Activated T-helper 1 cell treated with anti-CD3 and anti-CD28 coated beads, Interleukin-12 subunit alpha, Interleukin-12 subunit beta, Interleukin-2, Interleukin-4 antibody, amounts not matched to agents 30 ng/mL and 10 ng/mL and 1 ng/mL, durations not matched to agents 14 hours and 24 hours and 36 hours (primary cell): Measurements from ENCODE around the gene SYTL4. TPM values are rescaled to one million over a fixed set of nuclear protein-coding genes. Genes with fewer than 3 reads are reported as not detected.

Experiments
- DNase-seq: peaks from one replicate; pipeline ENCODE4 v3.0.0; 2021; ENCODE audit warnings: low spot score
- H3K27ac Mint-ChIP-seq: one replicate; pipeline ENCODE4 v1.8.0; 2021; ENCODE audit warnings: mild to moderate bottlenecking, mixed read lengths
- H3K27me3 Mint-ChIP-seq: one replicate; pipeline ENCODE4 v1.8.0; 2022; ENCODE audit warnings: mild to moderate bottlenecking, moderate library complexity, mixed read lengths; ENCODE audit not compliant: insufficient read depth
- H3K36me3 Mint-ChIP-seq: one replicate; pipeline ENCODE4 v1.8.0; 2021; ENCODE audit warnings: low read depth, mixed read lengths
- H3K4me1 Mint-ChIP-seq: one replicate; pipeline ENCODE4 v1.8.0; 2021; ENCODE audit warnings: low read depth, mixed read lengths
- H3K4me3 Mint-ChIP-seq: one replicate; pipeline ENCODE4 v1.8.0; 2021; ENCODE audit warnings: mild to moderate bottlenecking, moderate library complexity, mixed read lengths
- H3K9me3 Mint-ChIP-seq: one replicate; pipeline ENCODE4 v1.8.0; 2021; ENCODE audit warnings: mixed read lengths
- intact Hi-C: fragments of 100-400 bp; cut with micrococcal nuclease; formaldehyde crosslinking; loops from one replicate; pipeline ENCODE4 v1.15.1; 2024
- total RNA-seq: library from RNA; stranded (reverse); gene quantifications from 2 replicates; pipeline ENCODE4 v1.2.3, GENCODE V29; 2022

The SYTL4 gene
- total RNA-seq, 1 donor from 2014 or later = not detected

- no peak for DNase-seq
- no peak overlapping the region for H3K27ac Mint-ChIP-seq
- no peak overlapping the region for H3K4me3 Mint-ChIP-seq
- H3K36me3 Mint-ChIP-seq = no peaks in the 10 kb centered on the region
- no peaks in the 10 kb centered on the region for H3K9me3 Mint-ChIP-seq
- H3K27me3 Mint-ChIP-seq = peaks cover 4% of the 10 kb centered on the region
- intact Hi-C loops = no loop called here
- H3K4me1 Mint-ChIP-seq = no peaks in the 10 kb centered on the region
These were observed 12.8 kb downstream of the SYTL4 start for GRCh38 chrX:100719139-100719538.

GRCh38 chrX:100717363-100717762, 14.6 kb downstream of the SYTL4 start:
- Mint-ChIP-seq H3K36me3 (no peaks in the 10 kb centered on the region), H3K4me3 (no peak overlapping the region), H3K27me3 (peaks cover 7% of the 10 kb centered on the region), H3K27ac (no peak overlapping the region), H3K4me1 (no peaks in the 10 kb centered on the region), H3K9me3 (no peaks in the 10 kb centered on the region)
- intact Hi-C loops = no loop called here
- DNase-seq = no peak

DNA sequence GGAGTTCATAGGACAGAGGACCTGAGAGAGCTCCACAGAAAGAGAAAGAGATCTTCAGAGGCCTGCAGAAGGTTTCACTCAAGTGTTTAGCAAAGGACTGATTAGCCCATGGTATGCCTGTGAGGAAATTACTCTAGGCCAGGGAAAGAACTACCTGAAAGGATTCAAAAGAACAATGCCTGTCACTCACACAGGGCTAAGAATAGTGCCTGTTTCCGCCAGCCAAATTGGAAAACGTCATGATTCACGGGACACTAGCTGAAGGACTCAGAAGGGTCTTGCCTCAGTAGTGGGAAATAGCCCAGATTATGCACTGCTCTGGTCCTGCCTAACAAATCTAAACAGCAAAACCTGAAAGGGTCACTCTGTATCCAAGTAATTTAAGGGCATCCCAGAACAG, 21.1 kb downstream of the SYTL4 start:
- Mint-ChIP-seq H3K9me3 (no peaks in the 10 kb centered on the region), H3K27ac (no peak overlapping the region), H3K36me3 (no peaks in the 10 kb centered on the region), H3K27me3 (peaks cover 12% of the 10 kb centered on the region), H3K4me1 (no peaks in the 10 kb centered on the region), H3K4me3 (no peak overlapping the region)
- intact Hi-C loops = no loop called here
- DNase-seq = no peak

DNA sequence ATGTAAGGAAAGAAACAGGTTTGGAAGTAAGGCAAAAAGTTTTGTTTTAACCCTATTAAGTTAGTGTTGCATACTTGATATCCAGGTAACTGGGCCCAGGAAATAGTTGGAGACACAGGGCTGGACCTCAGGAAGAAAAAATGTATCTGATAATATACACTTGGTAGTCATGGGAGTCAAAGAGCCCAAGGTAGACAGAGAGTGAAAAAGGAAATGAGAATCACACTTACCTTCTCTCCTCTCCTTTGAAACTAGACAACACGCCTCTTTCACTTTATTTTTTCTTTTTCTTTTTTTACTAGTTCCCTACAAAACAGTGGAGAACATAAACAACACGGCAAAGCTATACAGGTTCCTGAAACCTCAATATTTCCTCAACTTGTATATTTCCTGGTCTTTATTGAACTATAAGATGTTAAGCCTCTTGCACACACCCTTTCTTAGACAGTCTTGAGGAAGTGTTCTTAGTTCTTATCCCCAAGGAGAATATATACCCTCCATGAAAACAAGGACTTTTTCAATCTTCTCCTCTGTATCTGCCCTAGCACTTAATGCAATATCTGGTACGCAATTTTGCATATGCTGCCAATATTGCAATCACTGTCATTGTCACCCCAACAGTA, 27.2 kb downstream of the SYTL4 start:
- no peak overlapping the region for H3K4me3 Mint-ChIP-seq

GRCh38 chrX:100700809-100701208, 31.1 kb downstream of the SYTL4 start:
- H3K27me3 Mint-ChIP-seq = peaks cover 4% of the 10 kb centered on the region
- intact Hi-C loops = no loop called here
- no peaks in the 10 kb centered on the region for H3K36me3 Mint-ChIP-seq
- no peaks in the 10 kb centered on the region for H3K9me3 Mint-ChIP-seq
- no peak for DNase-seq
- H3K27ac Mint-ChIP-seq = no peak overlapping the region
- H3K4me3 Mint-ChIP-seq = no peak overlapping the region
- H3K4me1 Mint-ChIP-seq = no peaks in the 10 kb centered on the region

More for the DNA sequence above, 27.2 kb downstream of the SYTL4 start:
- DNase-seq = no peak
- Mint-ChIP-seq H3K27me3 (peaks cover 8% of the 10 kb centered on the region), H3K27ac (no peak overlapping the region), H3K9me3 (no peaks in the 10 kb centered on the region), H3K4me1 (no peaks in the 10 kb centered on the region), H3K36me3 (no peaks in the 10 kb centered on the region)
- intact Hi-C loops = no loop called here

- Mint-ChIP-seq H3K27ac (no peak overlapping the region), H3K9me3 (no peaks in the 10 kb centered on the region), H3K4me3 (no peak overlapping the region), H3K36me3 (no peaks in the 10 kb centered on the region), H3K27me3 (peaks cover 11% of the 10 kb centered on the region), H3K4me1 (no peaks in the 10 kb centered on the region)
- intact Hi-C loops = no loop called here
- DNase-seq = no peak
These were observed 33.4 kb downstream of the SYTL4 start for GRCh38 chrX:100698551-100698950.

DNA sequence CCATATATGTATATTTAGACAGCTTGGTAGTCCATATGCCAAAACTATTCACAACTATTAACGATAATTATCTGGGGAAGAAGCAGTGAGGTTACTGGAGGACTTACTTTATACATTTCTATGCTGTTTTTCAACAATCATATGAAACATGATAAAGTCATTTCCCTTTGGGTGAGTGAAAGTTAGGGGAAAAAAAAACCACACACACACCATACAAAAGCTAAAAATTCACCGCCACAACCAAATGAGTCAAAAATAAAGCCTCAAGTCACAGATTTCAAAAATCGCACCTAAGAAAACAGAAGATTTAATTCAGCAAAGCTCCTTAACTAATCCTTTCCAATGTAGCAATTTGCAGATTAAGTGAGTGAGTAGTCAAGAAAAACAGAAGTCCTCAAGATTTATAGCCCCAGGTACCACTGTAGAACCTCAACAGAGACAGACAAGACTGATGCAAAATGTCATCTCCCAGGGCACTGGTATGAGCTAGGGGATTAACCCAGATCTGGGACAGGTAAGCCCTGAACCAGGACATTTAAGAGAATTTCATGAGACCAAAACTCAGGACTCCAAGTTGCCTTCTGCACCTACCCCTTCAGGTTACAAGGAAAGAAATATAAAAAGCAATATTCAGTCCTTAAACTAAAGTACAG, 35.1 kb downstream of the SYTL4 start:
- peaks cover 12% of the 10 kb centered on the region for H3K27me3 Mint-ChIP-seq
- intact Hi-C loops = no loop called here
- no peaks in the 10 kb centered on the region for H3K4me1 Mint-ChIP-seq

DNA sequence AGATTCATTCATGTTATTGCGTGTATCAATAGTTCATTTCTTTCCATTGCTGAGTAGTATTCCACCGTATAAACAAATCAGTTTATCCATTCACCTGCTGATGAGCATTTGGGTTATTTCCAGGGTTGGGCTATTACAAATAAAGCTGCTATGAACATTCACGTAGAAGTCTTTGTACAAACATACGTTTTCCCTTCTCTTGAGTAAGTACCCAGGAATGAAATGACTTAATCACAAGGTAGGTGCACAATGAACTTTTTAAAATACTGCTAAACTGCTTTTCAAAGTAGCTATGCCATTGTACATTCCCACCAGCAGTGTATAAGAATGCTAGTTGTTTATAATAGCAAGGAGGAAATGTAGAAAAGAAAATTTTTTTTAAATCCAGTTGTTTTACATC, 35.9 kb downstream of the SYTL4 start:
- H3K4me1 Mint-ChIP-seq = no peaks in the 10 kb centered on the region
- DNase-seq = no peak
- no peaks in the 10 kb centered on the region for H3K9me3 Mint-ChIP-seq
- peaks cover 11% of the 10 kb centered on the region for H3K27me3 Mint-ChIP-seq
- intact Hi-C loops = no loop called here
- no peak overlapping the region for H3K27ac Mint-ChIP-seq
- H3K36me3 Mint-ChIP-seq = no peaks in the 10 kb centered on the region
- H3K4me3 Mint-ChIP-seq = no peak overlapping the region

More for the DNA sequence above, 35.1 kb downstream of the SYTL4 start:
- no peaks in the 10 kb centered on the region for H3K36me3 Mint-ChIP-seq
- H3K4me3 Mint-ChIP-seq = no peak overlapping the region
- no peak for DNase-seq
- no peaks in the 10 kb centered on the region for H3K9me3 Mint-ChIP-seq
- H3K27ac Mint-ChIP-seq = no peak overlapping the region

DNA sequence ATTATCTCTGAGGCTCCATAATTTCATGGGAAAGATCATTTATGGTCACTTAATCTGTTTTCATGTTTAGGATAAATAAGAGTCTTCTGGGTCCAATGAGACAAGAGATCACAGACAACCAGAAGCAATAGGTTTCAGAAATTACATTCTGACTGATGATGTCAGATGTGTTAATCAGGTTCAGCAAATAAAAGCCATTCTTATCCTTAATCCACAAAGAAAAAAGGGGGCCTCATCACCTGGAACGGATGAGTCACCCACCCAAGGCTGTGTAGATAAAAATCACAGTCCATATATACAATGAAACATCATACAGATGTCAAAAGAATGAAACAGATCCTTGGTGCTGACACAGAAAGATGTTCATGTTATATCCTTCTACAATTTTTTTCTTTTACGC, 36.6 kb downstream of the SYTL4 start:
- no peaks in the 10 kb centered on the region for H3K9me3 Mint-ChIP-seq
- H3K4me3 Mint-ChIP-seq = no peak overlapping the region
- H3K27me3 Mint-ChIP-seq = peaks cover 11% of the 10 kb centered on the region
- H3K4me1 Mint-ChIP-seq = no peaks in the 10 kb centered on the region
- no peaks in the 10 kb centered on the region for H3K36me3 Mint-ChIP-seq
- DNase-seq = no peak
- intact Hi-C loops = no loop called here
- no peak overlapping the region for H3K27ac Mint-ChIP-seq

- H3K27me3 Mint-ChIP-seq = peaks cover under 1% of the 10 kb centered on the region
- no peaks in the 10 kb centered on the region for H3K36me3 Mint-ChIP-seq
- H3K4me3 Mint-ChIP-seq = no peak overlapping the region
- no peak for DNase-seq
- H3K4me1 Mint-ChIP-seq = peaks cover 12% of the 10 kb centered on the region
- H3K27ac Mint-ChIP-seq = no peak overlapping the region
- H3K9me3 Mint-ChIP-seq = no peaks in the 10 kb centered on the region
- intact Hi-C loops = loop anchor here (5.0 kb wide), 1 partner anchor 520 kb away; no protein-coding TSS in a partner anchor
These were observed 44.4 kb downstream of the SYTL4 start for GRCh38 chrX:100687546-100687945.

- no peak for DNase-seq
- Mint-ChIP-seq H3K27ac (no peak overlapping the region), H3K36me3 (no peaks in the 10 kb centered on the region), H3K27me3 (no peaks in the 10 kb centered on the region), H3K4me3 (no peak overlapping the region), H3K9me3 (no peaks in the 10 kb centered on the region), H3K4me1 (peaks cover 12% of the 10 kb centered on the region)
- intact Hi-C loops = loop anchor here (5.0 kb wide), 1 partner anchor 520 kb away; no protein-coding TSS in a partner anchor
These were observed 44.8 kb downstream of the SYTL4 start for GRCh38 chrX:100687128-100687527.

GRCh38 chrX:100685997-100686305, 46.0 kb downstream of the SYTL4 start:
- H3K4me1 Mint-ChIP-seq = peaks cover 12% of the 10 kb centered on the region
- no peaks in the 10 kb centered on the region for H3K27me3 Mint-ChIP-seq
- no peak overlapping the region for H3K4me3 Mint-ChIP-seq
- intact Hi-C loops = loop anchor here (1.0 to 5.0 kb wide), 2 partner anchors 82 to 521 kb away; no protein-coding TSS in a partner anchor
- no peaks in the 10 kb centered on the region for H3K9me3 Mint-ChIP-seq
- H3K36me3 Mint-ChIP-seq = no peaks in the 10 kb centered on the region
- DNase-seq = no peak
- H3K27ac Mint-ChIP-seq = no peak overlapping the region

DNA sequence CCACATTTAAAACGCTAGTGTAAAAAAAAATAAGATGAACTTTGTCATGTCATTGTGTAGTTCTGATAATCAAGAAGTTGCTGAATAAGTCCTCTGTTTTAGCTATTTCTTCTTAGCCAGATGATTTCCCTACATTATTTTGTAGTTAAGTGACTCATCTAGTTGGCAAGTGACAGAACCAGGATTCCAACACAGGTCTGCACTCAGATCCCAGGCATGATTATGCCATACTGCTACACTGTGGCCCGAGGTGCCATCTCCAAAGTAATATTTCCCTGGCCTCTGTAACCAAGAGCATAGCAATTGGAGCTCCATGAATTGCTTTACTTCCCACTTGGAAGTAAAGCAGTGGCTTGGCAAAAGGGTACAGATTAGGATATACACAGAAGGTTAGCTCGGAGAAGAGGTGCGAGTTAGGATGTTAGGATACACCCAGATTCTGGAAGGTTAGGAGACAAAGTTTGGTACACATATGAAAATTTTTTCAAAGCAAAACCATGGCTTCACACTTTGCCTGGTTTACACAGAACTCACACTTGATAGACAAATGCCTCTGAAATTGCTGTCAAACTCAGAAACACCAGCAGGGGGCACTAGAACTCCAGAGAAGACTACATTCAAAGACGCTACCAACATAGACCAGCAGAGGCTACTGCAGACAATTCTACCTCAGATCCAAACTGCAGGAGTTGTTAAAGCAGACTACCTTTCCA, 46.5 kb downstream of the SYTL4 start:
- Mint-ChIP-seq H3K27ac (no peak overlapping the region), H3K36me3 (no peaks in the 10 kb centered on the region)
- intact Hi-C loops = loop anchor here (1.0 to 5.0 kb wide), 2 partner anchors 83 to 522 kb away; no protein-coding TSS in a partner anchor

More for the DNA sequence above, 46.5 kb downstream of the SYTL4 start:
- Mint-ChIP-seq H3K9me3 (no peaks in the 10 kb centered on the region), H3K4me3 (no peak overlapping the region), H3K4me1 (peaks cover 12% of the 10 kb centered on the region), H3K27me3 (no peaks in the 10 kb centered on the region)
- DNase-seq = peak; percentile 35
